HL-60 (cell line): ENCODE results near the gene RNF135.

Source experiments
- CTCF ChIP-seq: IDR thresholded peaks from one replicate; pipeline ENCODE4 v1.5.1; 2011; ENCODE audit warnings: low read length, control low read depth, inconsistent platforms; ENCODE audit not compliant: insufficient read depth
- GABPA ChIP-seq: IDR thresholded peaks from 2 replicates; pipeline ENCODE4 v1.6.1; 2012; ENCODE audit warnings: low read depth
- POLR2AphosphoS5 ChIP-seq: IDR thresholded peaks from 2 replicates; pipeline ENCODE4 v1.6.1; 2012; ENCODE audit warnings: low read depth

GRCh38 chr17:30952638-30953393 is 18.0 kb upstream of the RNF135 start:
- TF ChIP-seq CTCF (no peak), POLR2AphosphoS5 (no peak), GABPA (no peak)
